SU-DHL-6 (cell line): ENCODE results near the gene RBM43.
"Not testable (repeated sequence)": the region's sequence is repeated elsewhere in the genome, so short reads cannot be mapped to it uniquely, and the experiment has no call there.

Experiments
- H2AFZ ChIP-seq: fragments of 200-600 bp; sonication (generic); 2 replicates; pipeline ENCODE4 v1.6.1; 2014; ENCODE audit warnings: low read depth, mild to moderate bottlenecking, moderate library complexity, mixed read lengths, antibody characterized with exemption, low read length; ENCODE audit not compliant: severe bottlenecking
- H3F3A ChIP-seq: fragments of 200-600 bp; shearing (Covaris generic); 2 replicates; pipeline ENCODE4 v1.6.0; 2016; ENCODE audit warnings: antibody characterized with exemption, mild to moderate bottlenecking; ENCODE audit not compliant: insufficient read depth
- H3K27ac ChIP-seq: fragments of 200-600 bp; sonication (generic); 2 replicates; pipeline ENCODE4 v1.5.1; 2016; ENCODE audit warnings: low read depth, mild to moderate bottlenecking, low read length, moderate library complexity, mixed read lengths
- H3K27me3 ChIP-seq: fragments of 200-600 bp; sonication (generic), shearing (Covaris generic); 2 replicates; pipeline ENCODE4 v1.6.0; 2014; ENCODE audit warnings: mild to moderate bottlenecking, low read length
- H3K36me3 ChIP-seq: fragments of 200-600 bp; sonication (generic); 2 replicates; pipeline ENCODE4 v1.6.1; 2014; ENCODE audit warnings: mild to moderate bottlenecking, low read length, mixed read lengths
- H3K4me2 ChIP-seq: fragments of 300-600, 200-600 bp; shearing (Covaris generic), sonication (generic); 2 replicates; pipeline ENCODE4 v1.6.0; 2014; ENCODE audit warnings: low read length, low read depth, mild to moderate bottlenecking; ENCODE audit not compliant: poor library complexity, severe bottlenecking
- H3K4me3 ChIP-seq: fragments of 200-600 bp; sonication (generic); 2 replicates; pipeline ENCODE4 v1.5.1; 2014; ENCODE audit warnings: antibody characterized with exemption, low read length, mild to moderate bottlenecking, mixed read lengths; ENCODE audit not compliant: insufficient read depth, poor library complexity, severe bottlenecking
- H3K79me2 ChIP-seq: fragments of 200-600 bp; sonication (generic); 2 replicates; pipeline ENCODE4 v1.6.1; 2014; ENCODE audit warnings: mild to moderate bottlenecking, low read length, moderate library complexity; ENCODE audit not compliant: insufficient read depth
- H3K9ac ChIP-seq: fragments of 200-600 bp; sonication (generic); 2 replicates; pipeline ENCODE4 v1.7.0; 2014; ENCODE audit warnings: mild to moderate bottlenecking, low read length
- H3K9me2 ChIP-seq: fragments of 200-600 bp; sonication (generic); replicated peaks from 2 replicates; pipeline ENCODE4 v1.6.1; 2014; ENCODE audit warnings: low read length; ENCODE audit not compliant: insufficient read depth
- H3K9me3 ChIP-seq: fragments of 200-600 bp; sonication (generic); 2 replicates; pipeline ENCODE4 v1.6.1; 2014; ENCODE audit warnings: low read length, mixed read lengths; ENCODE audit not compliant: insufficient read depth
- H4K20me1 ChIP-seq: fragments of 200-600 bp; sonication (generic); 2 replicates; pipeline ENCODE4 v1.6.1; 2014; ENCODE audit warnings: low read depth, mild to moderate bottlenecking, antibody characterized with exemption, low read length, moderate library complexity, mixed read lengths
- EZH2phosphoT487 ChIP-seq: fragments of 200-600 bp; sonication (generic), shearing (Covaris generic); conservative IDR thresholded peaks from 2 replicates; pipeline ENCODE4 v1.6.1; 2018; ENCODE audit warnings: mild to moderate bottlenecking, antibody characterized with exemption, low read length, moderate library complexity, mixed read lengths
- TF ChIP-seq, protein P1 (sequence below): fragments of 200-600 bp; sonication (generic); IDR thresholded peaks from one replicate; pipeline ENCODE4 v1.5.1; 2017; ENCODE audit warnings: antibody characterized with exemption, mild to moderate bottlenecking, low read length, moderate library complexity; ENCODE audit not compliant: insufficient read depth, poor library complexity, severe bottlenecking

Gene RBM43

GRCh38 chr2:151297882-151298281 lies 36.2 kb upstream of the RBM43 start:
- no peaks in the 10 kb centered on the region for H3K9me2 ChIP-seq
- H3K4me3 ChIP-seq, result no peak overlapping the region
- H4K20me1 ChIP-seq, result no peaks in the 10 kb centered on the region
- no peaks in the 10 kb centered on the region for H3K36me3 ChIP-seq
- H3K4me2 ChIP-seq, result no peak overlapping the region
- H3K27ac ChIP-seq, result no peak overlapping the region
- no peak overlapping the region for H3K9ac ChIP-seq
- H2AFZ ChIP-seq, result no peak overlapping the region
- H3F3A ChIP-seq, result no peaks in the 10 kb centered on the region
- no peak for TF ChIP-seq EZH2phosphoT487
- TF ChIP-seq, protein P1, sequence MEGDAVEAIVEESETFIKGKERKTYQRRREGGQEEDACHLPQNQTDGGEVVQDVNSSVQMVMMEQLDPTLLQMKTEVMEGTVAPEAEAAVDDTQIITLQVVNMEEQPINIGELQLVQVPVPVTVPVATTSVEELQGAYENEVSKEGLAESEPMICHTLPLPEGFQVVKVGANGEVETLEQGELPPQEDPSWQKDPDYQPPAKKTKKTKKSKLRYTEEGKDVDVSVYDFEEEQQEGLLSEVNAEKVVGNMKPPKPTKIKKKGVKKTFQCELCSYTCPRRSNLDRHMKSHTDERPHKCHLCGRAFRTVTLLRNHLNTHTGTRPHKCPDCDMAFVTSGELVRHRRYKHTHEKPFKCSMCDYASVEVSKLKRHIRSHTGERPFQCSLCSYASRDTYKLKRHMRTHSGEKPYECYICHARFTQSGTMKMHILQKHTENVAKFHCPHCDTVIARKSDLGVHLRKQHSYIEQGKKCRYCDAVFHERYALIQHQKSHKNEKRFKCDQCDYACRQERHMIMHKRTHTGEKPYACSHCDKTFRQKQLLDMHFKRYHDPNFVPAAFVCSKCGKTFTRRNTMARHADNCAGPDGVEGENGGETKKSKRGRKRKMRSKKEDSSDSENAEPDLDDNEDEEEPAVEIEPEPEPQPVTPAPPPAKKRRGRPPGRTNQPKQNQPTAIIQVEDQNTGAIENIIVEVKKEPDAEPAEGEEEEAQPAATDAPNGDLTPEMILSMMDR, result no peak
- H3K79me2 ChIP-seq, result no peaks in the 10 kb centered on the region
- H3K9me3 ChIP-seq, result no peaks in the 10 kb centered on the region
- no peaks in the 10 kb centered on the region for H3K27me3 ChIP-seq

GRCh38 chr2:151295926-151296325 lies 34.3 kb upstream of the RBM43 start:
- H3K9ac ChIP-seq, H3K27ac ChIP-seq, H3K36me3 ChIP-seq, H3K9me2 ChIP-seq, H3K27me3 ChIP-seq, H3F3A ChIP-seq, H3K4me2 ChIP-seq, H3K4me3 ChIP-seq, H3K79me2 ChIP-seq, H2AFZ ChIP-seq, H4K20me1 ChIP-seq, H3K9me3 ChIP-seq: not testable (repeated sequence)

DNA sequence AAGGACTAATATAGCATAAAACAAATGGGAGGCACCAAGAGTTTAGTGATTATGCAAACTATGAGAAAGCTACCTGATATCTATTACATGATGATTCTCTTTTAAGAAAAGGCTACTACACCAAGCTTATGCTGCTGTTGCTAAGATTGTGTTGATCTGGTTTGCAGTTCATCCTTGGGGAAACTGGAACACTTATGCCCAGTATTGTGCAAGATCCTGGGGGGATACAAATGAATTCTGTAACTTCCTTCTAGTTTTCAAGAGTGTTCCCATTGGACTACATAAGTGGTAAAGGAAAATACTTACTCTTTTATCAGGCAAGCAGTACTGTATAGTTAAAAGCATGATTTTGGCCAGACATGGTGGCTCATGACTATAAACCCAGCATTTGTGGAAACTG lies 30.9 kb upstream of the RBM43 start:
- Histone ChIP-seq H3K27me3 (no peaks in the 10 kb centered on the region), H3K36me3 (no peaks in the 10 kb centered on the region), H3K9me2 (no peaks in the 10 kb centered on the region), H4K20me1 (no peaks in the 10 kb centered on the region), H3K4me2 (no peak overlapping the region), H3K27ac (no peak overlapping the region), H3K79me2 (no peaks in the 10 kb centered on the region), H2AFZ (no peak overlapping the region), H3F3A (0 out of 2 replicates have a peak, but pooled peaks cover 3% of the 10 kb centered on the region), H3K4me3 (no peak overlapping the region), H3K9me3 (no peaks in the 10 kb centered on the region), H3K9ac (no peak overlapping the region)
- no peak for TF ChIP-seq EZH2phosphoT487
- TF ChIP-seq, protein P1, result no peak

- no peak overlapping the region for H3K27ac ChIP-seq
- no peak overlapping the region for H3K4me3 ChIP-seq
- TF ChIP-seq, protein P1, result no peak
- no peak for TF ChIP-seq EZH2phosphoT487
- no peak overlapping the region for H3K4me2 ChIP-seq
- H3K9me2 ChIP-seq, result no peaks in the 10 kb centered on the region
- no peaks in the 10 kb centered on the region for H3K36me3 ChIP-seq
- H4K20me1 ChIP-seq, result no peaks in the 10 kb centered on the region
- no peaks in the 10 kb centered on the region for H3K79me2 ChIP-seq
- no peak overlapping the region for H2AFZ ChIP-seq
- H3K9ac ChIP-seq, result no peak overlapping the region
- no peaks in the 10 kb centered on the region for H3K9me3 ChIP-seq
- H3F3A ChIP-seq, result 0 out of 2 replicates have a peak, but pooled peaks cover 3% of the 10 kb centered on the region
- no peaks in the 10 kb centered on the region for H3K27me3 ChIP-seq
These were observed 30.5 kb upstream of the RBM43 start for GRCh38 chr2:151292141-151292540.
